Vagina (tissue), 2 donors: Measurements from ENCODE around the gene RBM8A. TPM values are rescaled to one million over a fixed set of nuclear protein-coding genes. Genes with fewer than 3 reads are reported as not detected.

Experiments
- DNase-seq, 2 donors: peaks; one replicate each; pipeline ENCODE4 v3.0.0-alpha.2; 2017; ENCODE audit errors: extremely low spot score in 2 of 2
- H3K27ac ChIP-seq: fragments of 200-600 bp; sonication (generic); one replicate; pipeline ENCODE4 v1.5.1; 2019
- H3K27me3 ChIP-seq: fragments of 200-600 bp; sonication (generic); one replicate; pipeline ENCODE4 v1.5.1; 2019
- H3K36me3 ChIP-seq, 2 donors: fragments of 200-600 bp; sonication (generic); one replicate each; pipeline ENCODE4 v1.5.1; 2017 to 2019
- H3K4me1 ChIP-seq: fragments of 200-600 bp; sonication (generic); one replicate; pipeline ENCODE4 v1.5.1; 2019
- H3K4me3 ChIP-seq, 2 donors: fragments of 200-600 bp; sonication (generic); 1 replicate in 1 of 2; 2 replicates in 1 of 2; pipeline ENCODE4 v1.5.1; 2016 to 2019
- H3K9me3 ChIP-seq: fragments of 200-600 bp; sonication (generic); one replicate; pipeline ENCODE4 v1.5.1; 2019
- CTCF ChIP-seq, 3 experiments: fragments of 450-650 bp in 2 of 3; fragments of 200-600 bp in 1 of 3; sonication (generic) in 1 of 3; IDR thresholded peaks; one replicate each; pipeline ENCODE4 v1.5.1; 2017 to 2019; ENCODE audit warnings: antibody characterized with exemption in 3 of 3, mild to moderate bottlenecking in 2 of 3, moderate library complexity in 2 of 3
- POLR2A ChIP-seq, 2 donors: fragments of 450-650 bp; IDR thresholded peaks; one replicate each; pipeline ENCODE4 v1.6.1; 2017; ENCODE audit warnings: antibody characterized with exemption in 2 of 2, mild to moderate bottlenecking in 2 of 2, moderate library complexity in 2 of 2
- POLR2AphosphoS5 ChIP-seq, 2 donors: sonication (generic); formaldehyde crosslinking; IDR thresholded peaks; one replicate each; pipeline ENCODE4 v1.9.0; 2017; ENCODE audit warnings: antibody characterized with exemption in 2 of 2, mild to moderate bottlenecking in 2 of 2, low read depth in 1 of 2; ENCODE audit not compliant: insufficient read depth in 1 of 2
- intact Hi-C: fragments of 100-400 bp; cut with DNase I; formaldehyde crosslinking; loops from one replicate; pipeline ENCODE4 v1.15.1; 2023
- total RNA-seq: library from RNA; depleted of rRNA; stranded (reverse); fragments of >200 nt; gene quantifications from one replicate; pipeline ENCODE4 v1.2.3, GENCODE V29; 2016

The RBM8A gene
- total RNA-seq, 1 donor from 2014 or later = 93.3 TPM

GRCh38 chr1:145895471-145895870, 31.8 kb downstream of the RBM8A start:
- DNase-seq = peak in 1 of 2 donors; percentile 70
- no peak overlapping the region for H3K27ac ChIP-seq
- intact Hi-C loops = no loop called here

GRCh38 chr1:145893306-145894055, 33.8 kb downstream of the RBM8A start:
- no peaks in the 10 kb centered on the region for H3K27me3 ChIP-seq
- no peaks in the 10 kb centered on the region for H3K36me3 ChIP-seq
- no peak overlapping the region for H3K4me3 ChIP-seq
- intact Hi-C loops = no loop called here
- no peaks in the 10 kb centered on the region for H3K9me3 ChIP-seq
- peaks cover 31% of the 10 kb centered on the region for H3K4me1 ChIP-seq
- TF ChIP-seq POLR2AphosphoS5 (IDR thresholded peaks at IDR 0.05; ENCODE audit: insufficient read depth in 1 of 2, low read depth in 1 of 2) (no peak), CTCF (IDR thresholded peaks at IDR 0.05) (no peak), POLR2A (IDR thresholded peaks at IDR 0.05) (no peak)
- DNase-seq = peak in 1 of 2 donors; percentile 80
- peak overlapping the region; percentile 96 for H3K27ac ChIP-seq

More at GRCh38 chr1:145895471-145895870, 31.8 kb downstream of the RBM8A start:
- TF ChIP-seq CTCF (IDR thresholded peaks at IDR 0.05) = no peak
- TF ChIP-seq POLR2AphosphoS5 (IDR thresholded peaks at IDR 0.05; ENCODE audit: insufficient read depth in 1 of 2, low read depth in 1 of 2) = no peak
- TF ChIP-seq POLR2A (IDR thresholded peaks at IDR 0.05) = no peak
- Histone ChIP-seq H3K4me1 (peaks cover 26% of the 10 kb centered on the region), H3K4me3 (no peak overlapping the region), H3K9me3 (no peaks in the 10 kb centered on the region), H3K36me3 (no peaks in the 10 kb centered on the region), H3K27me3 (no peaks in the 10 kb centered on the region)

DNA sequence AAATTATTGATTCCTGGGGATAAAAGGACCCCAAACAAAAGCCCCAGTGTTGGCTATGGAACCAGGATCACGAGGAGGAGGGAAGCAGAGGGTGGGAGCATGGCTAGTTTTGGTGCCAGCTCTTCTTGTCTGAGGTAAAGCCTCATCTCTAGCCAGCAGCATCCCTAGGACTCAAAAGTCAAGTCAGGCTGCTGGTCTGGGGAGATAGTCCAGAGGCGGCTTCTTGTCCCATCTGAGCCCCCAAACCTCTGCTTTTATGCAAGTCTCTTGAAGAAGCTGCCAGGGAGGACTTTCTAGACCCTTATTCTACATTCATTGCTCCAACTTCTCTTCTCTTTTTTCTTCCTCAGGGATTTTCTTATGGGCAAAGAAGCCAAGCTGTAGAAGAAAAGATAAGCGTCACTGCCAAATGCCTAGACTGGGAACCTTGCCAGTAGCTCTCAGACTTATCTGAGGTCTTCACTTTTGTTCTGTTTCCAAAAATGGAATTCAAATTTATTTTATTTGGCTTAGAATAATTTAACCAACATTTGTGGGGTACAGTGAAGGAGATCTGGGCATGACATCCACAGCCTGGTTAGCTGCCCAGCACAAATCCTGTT, 34.7 kb downstream of the RBM8A start:
- TF ChIP-seq POLR2A (IDR thresholded peaks at IDR 0.05) (no peak), POLR2AphosphoS5 (IDR thresholded peaks at IDR 0.05; ENCODE audit: insufficient read depth in 1 of 2, low read depth in 1 of 2) (no peak), CTCF (IDR thresholded peaks at IDR 0.05) (no peak)
- no peaks in the 10 kb centered on the region for H3K27me3 ChIP-seq
- H3K4me1 ChIP-seq = peaks cover 31% of the 10 kb centered on the region
- intact Hi-C loops = no loop called here
- DNase-seq = peak in 1 of 2 donors; percentile 86
- H3K36me3 ChIP-seq = no peaks in the 10 kb centered on the region
- H3K9me3 ChIP-seq = no peaks in the 10 kb centered on the region
- H3K27ac ChIP-seq = peak overlapping the region; percentile 96
- peak overlapping the region; percentile 4 to 28 for H3K4me3 ChIP-seq

DNA sequence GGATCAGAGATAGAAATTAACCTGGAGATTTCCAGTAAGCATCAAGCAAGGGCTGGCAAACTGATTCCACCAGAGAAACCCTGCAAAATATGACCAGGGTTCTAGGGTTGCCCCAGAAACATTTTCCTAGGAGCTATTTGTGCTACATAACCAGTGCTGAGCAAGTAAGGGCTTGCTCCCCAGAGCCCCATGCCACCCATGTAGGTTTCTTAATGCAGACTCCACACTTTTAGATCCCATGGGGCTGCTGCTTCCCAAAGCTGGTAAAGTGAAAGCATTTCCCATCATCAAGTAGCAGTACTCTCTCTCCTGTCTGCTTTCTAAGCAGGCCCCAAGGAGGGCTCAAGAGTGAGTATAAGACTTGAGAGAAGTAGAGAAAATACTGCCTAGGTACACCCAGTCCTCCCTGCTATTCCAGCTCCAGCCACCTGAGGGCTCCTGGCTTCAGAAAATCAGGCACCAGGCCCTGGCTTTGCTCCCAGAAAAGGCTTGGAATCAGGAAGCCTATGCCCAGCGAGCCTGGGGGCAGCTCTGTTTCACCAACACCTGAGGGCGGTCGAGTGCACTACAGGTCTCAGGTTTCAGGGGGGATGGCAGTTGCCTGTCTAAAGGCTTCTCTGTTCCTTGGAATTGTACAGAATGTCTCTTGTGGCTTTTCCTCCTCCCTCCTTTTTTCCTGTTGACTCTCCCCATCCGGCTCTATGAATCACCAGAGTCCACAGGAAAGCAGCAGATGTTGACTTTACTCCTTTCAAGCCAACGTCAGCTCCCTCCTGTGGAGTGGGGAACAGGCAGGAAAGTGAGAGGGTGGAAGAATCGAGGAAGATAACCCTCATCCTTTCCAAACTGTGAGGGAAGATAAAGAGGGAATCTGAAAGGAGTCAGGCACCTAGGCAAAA, 35.4 kb downstream of the RBM8A start:
- DNase-seq = peak in 1 of 2 donors; percentile 98
- H3K36me3 ChIP-seq = no peaks in the 10 kb centered on the region
- peak; percentile 83 to 94 for TF ChIP-seq POLR2AphosphoS5 (IDR thresholded peaks at IDR 0.05; ENCODE audit: insufficient read depth in 1 of 2, low read depth in 1 of 2)
- peak; percentile 89 to 99 (median 90) for TF ChIP-seq CTCF (IDR thresholded peaks at IDR 0.05)
- TF ChIP-seq POLR2A (IDR thresholded peaks at IDR 0.05) = peak in 1 of 2 donors; percentile 47
- H3K9me3 ChIP-seq = no peaks in the 10 kb centered on the region
- peaks cover 31% of the 10 kb centered on the region for H3K4me1 ChIP-seq
- intact Hi-C loops = no loop called here
- H3K27me3 ChIP-seq = no peaks in the 10 kb centered on the region
- peak overlapping the region; percentile 96 for H3K27ac ChIP-seq
- peak overlapping the region; percentile 4 to 28 for H3K4me3 ChIP-seq
